Raji (cell line): Measurements from ENCODE around the gene CDH22.

ENCODE experiments used
- POLR2A ChIP-seq: IDR thresholded peaks from 2 replicates; pipeline ENCODE4 v1.6.1; 2011; ENCODE audit warnings: low read depth, low read length, control low read depth; ENCODE audit not compliant: insufficient read depth

The CDH22 gene

DNA sequence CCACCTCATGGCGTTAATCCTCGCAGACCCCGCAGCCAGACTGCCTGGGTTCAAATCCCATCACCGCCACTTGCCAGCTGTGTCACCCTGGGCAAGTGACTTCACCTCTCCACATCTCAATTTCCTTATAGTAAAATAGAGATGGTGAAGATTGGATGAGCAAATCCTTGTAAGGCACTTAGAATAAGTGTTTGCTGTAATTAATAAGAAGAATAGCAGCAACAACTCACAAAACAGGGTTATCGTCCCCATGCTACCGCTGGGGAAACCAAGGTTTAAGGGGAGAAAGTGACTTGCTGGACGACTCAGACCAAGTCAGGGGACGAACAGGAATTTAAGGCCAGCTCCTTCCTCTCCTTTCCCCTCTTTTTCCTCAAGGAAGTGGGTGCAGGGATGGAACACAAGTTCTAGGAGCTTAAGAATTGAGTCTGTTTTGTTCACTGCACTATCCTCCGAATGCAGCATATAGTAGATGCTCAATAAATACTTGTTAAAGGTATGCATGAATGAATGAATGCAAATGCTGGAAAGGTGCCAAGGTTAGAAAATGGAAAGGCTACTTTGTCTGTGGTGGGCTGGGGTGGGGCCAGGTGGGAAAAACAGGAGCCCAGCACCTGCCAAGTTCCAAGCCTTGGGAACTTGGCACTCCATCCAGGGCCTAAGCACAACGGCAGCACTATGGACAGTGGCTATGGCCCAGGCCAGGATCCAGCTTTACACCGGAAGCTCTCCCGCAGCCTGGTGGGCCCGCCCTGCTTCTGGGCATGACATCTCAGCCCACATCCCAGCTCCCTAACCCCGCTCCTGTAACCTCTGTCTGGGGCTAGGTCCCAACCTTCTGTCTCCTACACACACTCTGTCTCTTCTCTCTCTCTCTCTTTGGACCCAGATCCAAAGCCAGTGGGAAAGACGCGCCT lies 4.9 kb upstream of the CDH22 start:
- no peak for TF ChIP-seq POLR2A

DNA sequence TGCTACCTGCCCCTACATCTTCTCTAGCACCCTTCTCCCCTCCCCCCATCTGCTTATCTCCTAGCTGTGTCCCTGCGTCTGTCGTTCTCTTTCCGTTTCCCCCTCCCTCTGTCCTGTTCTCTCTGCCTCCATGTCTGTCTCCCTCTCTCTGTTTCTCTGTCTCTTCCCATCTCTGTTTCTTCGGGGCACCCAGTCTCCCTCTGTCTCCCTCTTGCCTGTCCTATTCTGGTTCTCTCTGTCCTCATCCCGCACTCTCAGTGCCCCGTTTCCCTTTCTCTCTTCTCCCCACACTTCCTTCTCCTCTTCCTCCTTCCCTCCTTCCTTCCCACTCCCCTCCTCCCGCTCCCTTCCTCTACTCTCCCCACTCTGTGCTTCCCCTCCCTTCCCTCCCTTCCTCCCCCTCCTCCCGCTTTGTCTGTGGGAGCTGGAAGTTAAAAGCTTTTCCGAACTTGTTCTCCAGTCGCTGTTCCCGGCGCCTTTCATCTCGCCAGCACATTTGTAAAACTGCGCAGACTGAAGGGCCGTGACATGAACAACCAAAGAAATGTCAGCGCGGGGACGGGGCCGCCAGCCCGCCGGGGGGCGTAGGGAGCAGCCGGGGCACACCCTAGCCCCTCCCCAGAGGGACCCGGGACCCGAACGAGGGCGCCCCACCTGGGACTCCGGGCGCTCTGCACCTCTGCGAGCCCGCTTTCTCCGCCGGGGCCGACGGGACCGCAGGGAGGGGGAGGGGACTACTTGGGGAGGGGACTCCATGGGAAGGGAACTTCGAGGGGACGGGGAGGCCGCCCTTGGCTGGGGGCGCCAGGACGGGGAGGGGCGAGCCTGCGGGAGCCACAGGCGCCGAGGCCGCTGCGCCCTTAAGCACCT lies 4.0 kb upstream of the CDH22 start:
- no peak for TF ChIP-seq POLR2A

DNA sequence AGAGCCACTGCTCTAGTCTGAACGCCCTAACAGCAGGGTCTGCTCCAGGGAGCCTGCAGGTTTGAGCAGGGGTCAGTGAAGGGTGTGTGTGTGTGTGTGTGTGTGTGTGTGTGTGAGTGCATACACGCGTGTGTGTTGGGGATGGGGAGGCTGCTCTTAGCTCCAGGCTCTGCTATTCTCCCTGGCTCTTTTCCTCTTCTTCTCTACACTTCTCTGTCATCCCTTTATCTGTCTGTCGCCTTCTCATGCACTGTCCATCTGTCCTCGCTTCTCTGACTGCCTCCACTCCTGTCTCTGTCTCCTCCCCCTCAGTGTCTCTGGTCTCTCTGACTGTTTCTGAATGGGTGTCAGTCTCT lies 3.4 kb upstream of the CDH22 start:
- TF ChIP-seq POLR2A: no peak

DNA sequence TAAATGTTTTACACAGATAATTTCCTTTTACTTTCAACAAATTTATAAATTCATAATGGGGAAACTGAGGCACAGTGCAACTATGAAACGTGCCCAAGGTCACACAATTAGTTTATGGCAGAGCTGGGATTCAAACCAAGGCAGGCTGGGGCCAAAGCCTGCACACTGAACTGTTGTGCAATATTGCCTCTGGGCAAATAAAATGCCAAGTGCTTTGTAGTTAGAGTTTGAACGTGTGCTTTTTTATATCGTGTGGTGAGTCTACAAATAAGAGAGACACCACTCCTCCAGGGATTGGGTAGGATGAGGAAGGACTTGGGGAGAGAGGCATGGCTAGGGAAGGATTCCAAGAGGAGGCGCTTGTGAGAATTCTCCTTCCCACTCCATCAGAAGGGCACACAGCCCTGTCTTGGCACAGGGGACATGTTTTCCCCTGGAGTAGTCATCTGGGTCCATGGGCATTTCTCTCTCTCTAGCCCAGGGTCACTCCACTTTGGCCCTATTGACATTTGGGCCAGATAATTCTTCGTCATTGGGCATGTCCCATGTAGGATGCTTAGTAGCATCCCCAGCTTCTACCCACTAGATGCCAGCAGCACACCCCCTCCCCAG lies 2.8 kb upstream of the CDH22 start:
- no peak for TF ChIP-seq POLR2A

DNA sequence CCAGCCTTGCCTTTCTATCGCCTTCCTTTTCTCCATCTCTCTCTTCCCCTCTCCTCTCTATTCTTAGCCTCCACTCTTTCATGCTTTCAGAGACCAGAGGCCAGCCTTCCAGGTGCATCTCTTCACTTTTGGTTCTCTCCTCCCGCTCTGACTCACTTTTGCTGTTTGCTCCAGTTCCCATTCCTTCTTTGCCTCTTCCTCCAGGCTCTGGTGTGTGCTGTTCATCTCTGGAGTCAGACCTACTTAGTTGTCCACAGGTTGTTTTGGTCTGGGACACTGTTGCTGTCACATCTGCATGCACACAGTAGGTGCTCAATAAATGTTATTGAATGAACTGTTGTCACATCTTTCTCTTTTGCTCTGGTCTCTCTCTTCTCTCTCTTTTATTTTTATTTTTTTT lies 1.6 kb upstream of the CDH22 start:
- no peak for TF ChIP-seq POLR2A

DNA sequence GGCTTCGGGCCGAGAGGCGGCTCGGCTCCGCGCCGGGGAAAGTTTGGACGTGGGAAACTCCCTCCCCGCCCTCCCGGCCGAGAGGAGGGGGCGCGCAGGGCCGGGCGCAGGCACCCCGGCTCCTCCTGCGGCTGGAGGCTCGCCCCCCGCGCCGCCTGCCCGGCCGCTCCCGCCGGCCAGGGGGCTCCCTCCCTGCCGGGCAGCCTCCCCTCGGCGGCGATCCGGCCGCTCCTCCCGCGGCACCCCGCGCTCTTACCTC lies 370 bp downstream of the CDH22 start:
- TF ChIP-seq POLR2A: no peak

DNA sequence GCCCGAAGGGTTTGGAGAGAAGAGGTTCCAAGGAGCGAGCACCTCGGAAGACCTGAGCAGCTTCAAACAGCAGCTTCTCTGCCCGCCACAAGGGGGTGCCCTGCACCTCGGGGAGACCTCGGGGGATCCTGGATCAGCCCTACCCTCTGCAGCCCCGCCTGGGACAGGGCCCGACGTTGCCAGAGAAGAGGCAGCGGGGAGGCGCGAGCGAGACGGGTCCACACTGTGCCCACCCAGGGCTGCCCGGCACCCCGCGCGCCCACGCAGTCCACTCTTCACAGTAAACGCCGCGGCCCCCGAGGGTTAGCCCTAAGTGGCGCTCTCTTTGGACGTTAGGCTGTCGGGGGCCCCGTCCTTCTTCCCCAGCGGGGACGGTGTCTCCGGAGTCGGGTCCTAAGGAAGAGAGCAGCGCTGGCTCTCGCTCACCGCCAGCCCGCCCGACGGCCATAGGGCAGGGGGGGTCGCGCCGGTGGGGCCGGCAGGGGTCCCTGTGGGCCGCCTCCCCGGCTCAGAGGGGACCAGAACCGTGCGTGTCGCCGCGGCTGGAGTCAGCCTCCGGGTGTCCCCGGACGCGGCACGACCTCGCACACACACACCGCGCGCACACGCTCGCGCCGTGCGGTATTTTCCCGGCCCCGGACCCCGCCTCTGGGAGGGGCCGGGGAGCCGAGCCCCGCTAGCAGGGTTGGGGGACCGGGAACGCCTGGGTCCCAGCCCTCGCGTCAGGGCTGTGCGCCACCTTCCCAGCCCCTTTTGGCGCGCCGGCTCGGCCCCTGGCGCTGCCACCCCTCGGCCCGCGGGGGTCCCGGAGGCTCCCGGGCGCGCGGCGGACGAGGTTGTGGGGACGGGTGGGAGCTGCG lies 929 bp downstream of the CDH22 start:
- no peak for TF ChIP-seq POLR2A

DNA sequence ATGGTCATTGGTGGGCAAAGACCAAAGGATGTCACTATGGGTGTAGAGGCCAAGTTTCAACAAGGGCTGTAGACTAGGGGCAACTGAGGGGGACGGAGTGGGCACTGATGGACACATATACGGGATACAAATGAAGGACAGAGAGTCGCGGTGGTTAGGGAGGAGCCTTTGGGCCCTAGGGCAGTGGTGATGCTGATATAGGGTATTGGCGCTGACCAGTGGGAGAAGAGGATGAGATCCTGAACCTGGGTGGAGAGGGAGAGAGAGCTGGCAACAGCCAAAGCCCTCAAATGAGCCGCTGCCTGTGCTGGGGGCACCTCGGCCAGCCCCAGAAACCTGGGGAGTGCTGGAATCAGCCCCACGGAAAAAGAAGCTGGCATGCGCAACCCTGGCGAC lies 1.6 kb downstream of the CDH22 start:
- TF ChIP-seq POLR2A: no peak

DNA sequence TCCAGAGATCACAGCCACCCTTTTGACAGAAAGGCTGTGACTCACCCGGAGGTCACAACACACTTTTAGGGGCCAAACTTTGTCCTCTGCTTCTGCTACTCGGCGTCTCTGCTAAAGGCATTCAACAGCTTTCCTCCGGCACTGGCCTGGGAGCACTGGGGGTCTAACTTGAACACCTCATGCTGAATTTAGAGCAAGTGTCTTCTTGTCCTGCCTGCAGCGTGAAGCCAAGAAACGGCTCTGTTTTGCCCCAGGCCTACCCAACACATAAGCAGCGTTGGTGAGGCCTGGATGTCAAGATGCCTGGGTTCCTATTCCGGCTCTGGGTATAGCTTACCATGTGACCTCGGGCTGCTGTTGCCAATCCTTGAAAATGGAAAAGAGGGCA lies 2.3 kb downstream of the CDH22 start:
- TF ChIP-seq POLR2A: no peak

DNA sequence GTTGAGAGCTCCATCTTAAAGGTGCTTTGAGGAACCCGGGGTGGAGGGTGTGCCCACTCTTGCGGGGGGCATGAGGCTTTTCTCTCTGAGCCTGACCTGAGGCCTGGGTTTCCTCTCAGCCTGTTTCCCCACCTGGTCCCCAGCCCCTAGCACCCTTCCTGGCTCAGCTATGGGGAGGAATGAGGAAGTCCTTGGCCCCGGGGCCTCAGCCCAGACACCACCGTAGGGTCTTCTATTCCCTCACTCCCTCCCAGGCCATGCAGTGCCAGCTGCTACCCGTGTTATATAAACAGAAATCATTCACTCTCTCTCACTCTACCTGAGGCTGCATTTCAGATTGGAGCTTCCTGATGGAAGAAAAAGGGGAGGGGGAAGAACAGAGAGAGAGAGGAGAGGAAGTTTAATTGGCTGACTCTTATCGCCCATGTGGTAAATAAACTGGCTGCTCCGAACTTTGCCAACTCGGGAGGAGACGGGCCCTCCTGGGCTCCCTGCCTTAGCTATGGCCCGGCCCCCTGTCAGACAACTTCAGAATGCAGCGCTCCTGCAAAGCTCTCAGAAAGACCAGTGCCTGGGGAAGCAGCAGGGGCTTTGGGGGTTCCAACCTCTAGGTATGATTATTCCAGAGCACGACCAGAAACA lies 2.8 kb downstream of the CDH22 start:
- TF ChIP-seq POLR2A: no peak

DNA sequence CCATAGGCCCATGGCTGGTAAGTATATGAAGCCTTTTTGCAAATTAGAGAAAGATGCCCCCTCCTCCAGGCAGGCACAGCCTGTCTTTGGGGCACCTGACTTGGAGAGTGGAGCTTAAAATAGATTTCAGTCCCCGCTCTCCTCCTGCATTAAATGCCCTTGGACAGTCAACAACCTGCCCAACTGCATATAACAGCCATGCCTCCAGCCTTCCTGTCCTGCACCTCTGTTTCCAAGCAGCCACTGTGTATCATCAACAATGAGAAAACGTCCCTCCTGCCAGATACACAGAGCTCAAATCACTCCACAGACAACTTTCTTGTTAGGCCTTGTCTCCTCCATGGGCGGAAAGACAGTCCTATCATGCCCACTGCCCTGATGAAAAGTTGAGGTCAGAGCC lies 3.4 kb downstream of the CDH22 start:
- TF ChIP-seq POLR2A: no peak

DNA sequence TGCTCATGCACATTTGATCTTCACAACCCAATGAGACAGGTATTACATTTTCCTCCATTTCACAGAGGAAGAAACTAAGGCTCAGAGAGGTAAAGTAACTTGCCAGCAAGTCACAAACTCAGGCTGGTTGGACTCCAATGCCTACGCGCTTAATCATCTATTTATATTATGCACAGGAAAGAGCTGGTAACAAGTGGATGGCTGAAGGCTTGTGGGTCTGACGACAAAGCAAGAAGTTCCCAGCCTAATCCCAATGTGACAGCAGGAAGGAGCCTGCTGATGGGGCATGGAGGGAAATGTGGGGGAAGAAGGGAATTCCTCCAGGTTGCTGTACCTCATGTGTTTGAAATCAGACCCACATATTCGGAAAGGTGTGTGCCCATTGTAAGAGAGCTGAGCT lies 3.9 kb downstream of the CDH22 start:
- no peak for TF ChIP-seq POLR2A

DNA sequence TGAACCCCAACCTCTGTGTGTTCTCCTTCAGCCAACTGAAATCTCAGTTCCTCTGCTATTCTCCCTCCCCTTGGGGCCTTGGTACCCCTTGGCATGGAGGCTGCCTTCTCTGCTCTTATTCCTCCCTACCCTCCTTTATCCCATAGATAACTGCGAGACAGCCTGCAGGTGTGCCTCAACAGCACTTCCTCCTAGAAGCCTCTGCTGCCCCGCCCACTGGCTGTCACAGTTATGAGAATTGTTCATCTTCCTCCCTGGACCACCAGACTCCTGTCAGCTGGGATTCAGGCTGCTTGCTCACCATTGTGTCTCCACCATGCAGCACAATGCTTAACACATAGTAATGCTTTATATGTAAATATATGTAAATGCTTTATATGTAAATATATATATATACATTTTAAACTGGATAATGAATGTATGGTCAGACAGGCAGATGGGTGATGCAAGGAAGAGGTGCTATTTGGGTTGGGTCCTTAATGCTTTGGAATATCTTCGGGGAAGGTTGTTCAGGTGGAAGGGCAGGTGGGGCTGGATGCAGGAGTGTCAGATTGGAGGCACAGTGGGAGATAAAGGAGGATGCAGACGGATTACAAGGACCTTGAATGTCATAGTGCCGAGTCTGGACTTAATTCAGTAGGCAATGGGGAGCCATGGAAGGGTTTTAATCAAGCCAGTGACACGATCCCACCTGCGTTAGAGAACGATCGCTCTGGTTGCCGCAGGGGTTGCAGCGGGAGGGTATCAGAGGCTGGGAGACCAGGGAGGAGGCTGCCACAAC lies 4.9 kb downstream of the CDH22 start:
- no peak for TF ChIP-seq POLR2A

DNA sequence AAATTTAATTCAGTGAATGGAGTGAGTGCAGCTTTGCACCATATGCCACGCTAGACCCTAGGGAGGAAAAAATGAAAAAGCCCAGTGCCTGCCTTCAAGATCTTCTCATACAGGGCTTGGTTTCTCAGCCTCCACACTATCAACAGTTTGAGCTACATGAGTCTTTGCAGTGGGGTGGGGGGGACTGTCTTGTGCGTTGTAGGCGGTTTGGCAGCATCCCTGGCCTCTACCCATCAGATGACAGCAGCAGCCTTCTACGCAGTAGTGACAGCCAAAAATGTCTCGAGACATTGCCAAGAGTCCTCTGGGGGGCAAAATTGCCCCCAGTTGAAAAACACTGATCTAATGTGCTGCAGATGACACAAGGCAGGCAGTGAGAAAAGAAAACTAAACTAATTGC lies 6.2 kb downstream of the CDH22 start:
- TF ChIP-seq POLR2A: no peak
